HG03175 (cell line): ENCODE measurements around the gene RNF113B.

Experiments
- ATAC-seq: cut with Tn5 transposase; IDR thresholded peaks from one replicate; pipeline ENCODE4 v1.9.1; 2021; ENCODE audit warnings: mild to moderate bottlenecking, moderate library complexity; ENCODE audit not compliant: unreplicated experiment

The RNF113B gene

DNA sequence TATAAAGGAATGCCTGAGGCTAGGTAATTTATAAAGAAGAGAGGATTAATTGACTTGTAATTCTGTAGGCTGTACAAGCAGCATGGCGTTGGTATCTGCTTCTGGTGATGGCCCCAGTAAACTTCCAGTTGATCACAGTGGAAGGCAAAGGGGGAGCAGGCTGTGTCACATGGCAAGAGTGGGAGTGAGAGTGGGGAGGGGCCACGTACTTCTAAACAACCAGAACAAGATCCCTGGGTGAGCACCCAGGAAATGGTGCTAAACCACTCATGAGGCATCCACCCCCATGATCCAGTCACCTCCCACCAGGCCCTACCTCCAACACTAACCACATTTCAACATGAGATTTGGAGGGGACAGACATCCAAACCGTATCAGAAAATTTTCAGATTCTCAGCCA is 3.0 kb upstream of the RNF113B start:
- no peak for ATAC-seq

DNA sequence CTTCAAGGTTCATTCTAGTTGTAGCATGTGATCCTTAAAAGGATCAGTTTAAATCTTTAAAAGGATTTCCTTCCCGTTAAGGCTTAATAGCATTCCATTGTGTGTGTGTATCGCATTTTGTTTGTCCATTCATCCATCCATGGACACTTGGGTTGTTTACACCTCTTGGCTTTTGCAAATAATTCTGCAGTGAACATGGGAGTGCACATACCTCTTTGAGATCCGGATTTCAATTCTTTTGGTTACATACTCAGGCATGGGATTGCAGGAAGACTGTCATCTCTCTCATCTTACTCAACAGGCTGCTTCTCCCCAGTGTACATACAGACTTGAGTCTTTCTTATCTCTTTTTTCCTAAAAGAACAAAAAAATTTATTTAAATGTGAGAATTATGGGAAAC is 1.2 kb downstream of the RNF113B start:
- ATAC-seq = no peak

DNA sequence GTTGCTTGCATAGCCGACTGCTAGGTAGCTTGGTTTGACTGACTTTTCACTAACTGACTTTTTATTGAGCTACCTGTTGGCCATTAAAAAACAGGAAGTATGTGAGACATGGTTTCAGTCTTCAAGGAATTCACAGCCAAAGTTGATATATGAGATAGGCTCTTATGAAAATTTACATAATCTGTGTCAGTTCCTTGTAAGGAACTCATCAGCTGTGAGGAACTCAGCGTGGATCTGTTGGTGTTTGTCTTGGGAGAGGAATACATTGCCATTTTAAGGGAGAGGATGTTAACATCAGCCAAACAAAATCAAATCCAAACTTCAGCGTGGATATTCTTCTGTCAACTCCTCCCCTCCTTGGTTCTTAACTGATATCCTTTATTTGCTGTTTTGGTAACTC is 2.0 kb downstream of the RNF113B start:
- no peak for ATAC-seq

DNA sequence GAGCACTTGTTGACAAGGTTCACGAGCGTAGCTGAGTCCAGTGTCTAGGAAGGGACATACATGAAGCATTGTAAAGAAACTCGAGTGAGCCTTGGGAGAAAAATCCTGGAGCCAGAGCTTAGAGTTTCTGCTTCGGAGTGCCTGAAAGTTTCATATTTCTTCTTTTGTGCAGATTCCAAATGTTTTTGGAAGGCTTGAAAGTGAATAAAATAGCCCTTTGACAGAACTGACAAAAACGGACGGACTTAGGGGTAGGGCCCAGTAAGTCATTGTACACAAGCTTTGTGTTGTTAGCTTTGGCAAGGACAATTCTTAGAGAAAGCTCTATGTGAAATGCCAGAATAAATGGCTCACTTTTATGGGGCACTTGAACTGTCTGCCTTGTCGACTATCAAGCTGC is 2.8 kb downstream of the RNF113B start:
- no peak for ATAC-seq

DNA sequence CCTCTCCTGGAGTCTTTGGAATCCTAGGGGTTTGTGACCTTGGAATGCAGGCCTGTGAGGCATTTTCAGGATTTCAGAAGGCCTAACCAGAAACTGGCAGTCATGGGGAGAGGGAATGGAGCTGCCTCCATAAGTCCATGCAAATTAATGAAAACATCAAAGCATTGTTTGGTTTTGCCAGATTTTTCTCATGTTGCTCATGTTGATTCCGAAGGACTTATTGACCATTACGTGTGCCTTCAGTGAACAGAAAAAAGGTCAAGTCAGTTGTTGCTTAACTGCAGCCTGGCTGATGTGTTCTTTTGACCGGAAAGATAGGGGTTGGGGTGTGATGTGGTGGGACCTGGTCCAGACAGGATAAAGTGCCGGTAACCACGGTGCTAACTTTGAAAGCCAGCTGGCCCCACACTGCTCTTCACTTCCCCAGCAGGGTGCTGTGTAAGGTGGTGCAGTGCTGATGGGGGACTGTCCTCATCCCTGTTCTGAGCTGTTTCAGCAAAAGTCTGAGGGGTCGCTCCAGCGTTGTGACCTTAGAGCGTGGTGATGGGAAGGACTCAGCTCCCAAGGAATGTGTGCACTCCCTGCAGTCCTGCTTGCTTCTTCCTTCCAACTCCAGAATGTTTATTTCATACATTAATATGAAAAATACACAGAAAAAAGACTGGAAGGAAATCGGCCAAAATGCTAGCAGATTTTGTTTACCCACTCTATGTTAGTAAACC is 3.5 kb downstream of the RNF113B start:
- no peak for ATAC-seq

DNA sequence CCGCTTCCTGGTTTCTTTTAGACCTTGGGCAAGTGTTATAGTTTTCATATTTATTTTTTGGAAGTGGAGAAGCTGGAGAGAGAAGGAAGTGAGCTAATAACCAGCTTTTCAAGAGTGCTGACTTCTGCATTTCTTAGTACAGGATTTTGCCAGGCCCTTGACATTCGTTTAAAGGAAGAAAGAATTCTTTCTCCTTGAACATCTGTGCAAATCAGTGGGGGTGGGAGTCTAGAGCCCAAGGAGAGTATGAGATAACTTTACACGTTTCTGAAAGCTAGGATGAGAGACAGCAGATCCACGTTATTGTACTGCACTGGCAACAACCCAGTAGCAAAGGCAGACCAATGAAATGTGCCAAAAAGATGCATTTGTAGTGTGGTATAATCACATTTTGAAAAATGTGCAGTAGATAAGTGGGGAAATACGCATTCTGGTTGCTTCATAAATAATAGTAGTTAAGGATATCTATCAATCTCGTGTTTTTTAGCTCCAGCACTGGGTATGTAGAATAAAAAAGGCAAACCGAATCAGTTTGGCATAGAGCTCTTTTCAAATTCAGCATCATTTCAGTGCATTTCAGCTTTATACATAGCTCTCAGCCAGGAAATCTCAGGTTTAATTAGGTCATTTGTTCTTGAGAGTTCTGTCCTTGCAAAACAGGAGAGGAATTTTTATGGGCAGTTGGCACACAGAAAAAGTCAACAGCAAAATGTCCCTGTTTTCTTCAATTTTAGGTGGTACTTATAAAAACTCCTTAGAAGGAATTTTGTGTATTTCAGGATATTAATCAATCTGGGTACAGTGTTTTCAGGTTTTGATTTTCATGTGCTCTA is 4.3 kb downstream of the RNF113B start:
- no peak for ATAC-seq

DNA sequence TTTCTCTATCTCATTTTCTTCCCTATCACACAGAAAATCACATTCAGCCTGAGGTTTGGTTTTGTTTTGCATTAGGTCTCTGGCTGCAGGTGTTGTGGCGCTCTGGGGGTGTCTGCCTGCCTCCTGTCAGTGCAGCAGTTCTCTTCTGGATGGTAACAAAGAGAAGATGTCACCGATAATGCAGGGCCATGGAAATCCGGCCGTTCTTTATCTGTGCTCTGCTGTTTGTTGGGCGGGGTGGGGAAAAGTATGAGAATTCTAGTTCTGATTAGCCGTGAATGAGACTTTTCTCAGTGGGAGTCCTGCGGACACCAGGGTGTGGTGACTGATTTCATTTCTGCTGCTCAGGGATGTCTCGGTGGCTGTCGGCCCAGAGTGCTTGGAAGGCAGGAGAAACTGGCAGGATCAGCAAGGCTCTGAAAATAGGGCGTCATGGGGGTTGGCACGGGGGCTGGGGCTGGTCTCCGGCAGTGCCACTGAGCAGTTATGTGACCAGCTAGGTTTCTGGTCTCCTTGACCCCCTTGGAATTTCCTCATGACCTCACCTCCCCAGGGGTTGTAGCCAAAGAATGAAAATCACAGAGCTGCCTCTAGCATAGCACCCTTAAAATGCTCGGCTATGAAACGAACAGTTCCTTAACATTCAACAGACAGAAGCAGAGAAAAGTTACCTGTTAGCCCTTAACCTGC is 5.0 kb downstream of the RNF113B start:
- no peak for ATAC-seq

DNA sequence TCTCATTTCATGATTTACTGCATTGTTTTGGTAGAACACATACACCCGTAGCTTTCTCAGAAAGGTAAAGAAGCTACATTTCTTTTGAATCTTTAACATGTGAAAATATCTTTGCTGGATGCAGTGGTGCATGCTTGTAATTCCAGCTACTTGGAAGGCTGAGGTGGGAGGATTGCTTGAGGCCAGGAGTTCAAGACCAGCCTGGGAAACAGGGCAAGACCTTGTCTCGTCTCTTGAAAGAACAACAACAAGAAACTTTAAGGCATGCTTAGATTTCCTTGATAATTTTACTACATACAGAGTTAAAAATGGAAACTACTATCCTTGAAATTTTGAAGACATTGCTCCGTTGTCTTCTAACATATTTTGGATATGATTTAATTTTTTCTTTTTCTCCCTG is 7.7 kb downstream of the RNF113B start:
- ATAC-seq = no peak

DNA sequence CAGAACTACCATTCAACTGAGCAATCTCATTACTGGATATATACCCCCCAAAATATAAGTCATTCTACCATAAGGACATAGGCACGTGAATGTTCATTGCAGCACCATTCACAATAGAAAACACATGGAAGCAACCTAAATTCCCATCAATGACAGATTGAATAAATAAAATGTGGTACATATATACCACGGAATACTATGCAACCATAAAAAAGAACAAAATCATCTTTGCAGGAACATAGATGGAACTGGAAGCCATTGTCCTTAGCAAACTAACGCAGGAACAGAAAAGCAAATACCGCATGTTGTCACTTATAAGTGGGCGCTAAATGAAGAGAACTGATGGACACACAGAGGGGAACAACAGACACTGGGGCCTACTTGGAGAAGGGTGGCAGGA is 14.1 kb downstream of the RNF113B start:
- ATAC-seq = no peak

DNA sequence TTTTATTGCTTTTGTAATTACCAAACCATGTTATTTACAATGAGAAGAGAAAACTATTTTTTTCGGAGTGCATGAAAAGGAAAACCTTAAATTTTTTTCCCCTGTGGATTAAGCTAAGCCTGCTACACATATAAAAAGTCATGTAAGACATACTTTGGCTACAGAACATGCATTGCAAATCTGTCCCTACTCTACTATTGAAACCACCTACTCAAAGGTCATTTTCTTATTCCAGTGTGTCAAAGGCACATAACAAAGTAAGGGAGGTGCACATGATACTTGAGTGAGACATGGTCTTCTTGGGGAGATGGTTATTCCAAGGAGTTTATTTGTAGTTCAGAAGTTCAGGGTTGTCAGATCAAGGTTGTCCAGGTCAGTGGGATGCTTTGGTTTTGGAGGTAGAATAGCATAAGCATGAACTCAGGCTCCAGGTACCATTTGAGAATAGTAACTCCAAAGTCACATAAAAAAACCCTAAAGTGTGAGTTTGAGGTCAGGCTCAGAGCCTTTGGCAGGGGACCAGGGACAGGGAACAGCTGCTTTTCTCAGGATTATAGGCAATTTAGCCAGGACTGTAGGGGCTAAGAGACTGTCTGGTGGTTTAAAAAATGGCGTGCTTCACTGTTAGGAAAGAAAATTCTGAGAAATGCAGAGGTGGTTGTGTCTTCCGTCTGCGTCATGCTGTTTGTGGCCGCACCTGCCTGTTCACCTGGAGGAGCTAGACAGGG is 18.7 kb downstream of the RNF113B start:
- ATAC-seq = no peak

DNA sequence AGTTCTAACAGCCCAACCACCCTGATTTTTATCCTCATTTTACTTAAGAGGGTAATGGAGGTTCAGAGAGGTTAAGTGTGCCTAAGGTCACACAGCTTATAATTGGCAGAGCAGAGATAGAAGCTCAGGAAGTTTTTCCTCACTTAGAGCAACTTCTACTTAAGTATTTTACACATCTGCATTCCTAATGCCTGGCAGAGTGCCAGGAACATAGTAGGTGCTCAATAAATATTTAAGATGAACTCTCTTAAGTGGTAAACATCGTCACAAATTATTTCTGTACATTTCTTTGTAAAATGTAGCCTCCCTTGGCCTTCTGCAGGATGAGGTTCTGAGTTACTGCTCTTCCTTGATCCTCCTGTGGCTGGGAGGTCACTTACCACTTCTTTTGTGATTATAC is 19.5 kb downstream of the RNF113B start:
- ATAC-seq = no peak

DNA sequence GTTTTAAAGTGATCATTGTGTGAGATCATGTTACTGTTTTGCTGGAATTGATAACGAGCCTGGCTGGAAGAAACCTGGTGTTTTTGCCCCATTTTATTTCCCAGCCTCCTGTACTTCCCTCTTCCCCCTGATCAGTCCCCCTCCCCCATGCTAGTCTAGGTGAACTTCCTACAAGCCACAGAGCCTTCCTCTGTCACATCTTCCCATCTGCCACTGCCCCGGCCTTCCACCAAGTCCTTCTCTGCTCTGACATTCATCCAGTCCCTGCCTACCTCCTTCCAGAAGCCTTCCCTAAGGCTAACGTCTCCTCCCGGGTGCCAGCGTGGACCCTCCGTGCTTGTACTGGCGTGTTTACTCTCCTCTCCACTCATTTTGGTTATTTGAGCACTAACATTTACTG is 19.9 kb downstream of the RNF113B start:
- ATAC-seq = no peak

DNA sequence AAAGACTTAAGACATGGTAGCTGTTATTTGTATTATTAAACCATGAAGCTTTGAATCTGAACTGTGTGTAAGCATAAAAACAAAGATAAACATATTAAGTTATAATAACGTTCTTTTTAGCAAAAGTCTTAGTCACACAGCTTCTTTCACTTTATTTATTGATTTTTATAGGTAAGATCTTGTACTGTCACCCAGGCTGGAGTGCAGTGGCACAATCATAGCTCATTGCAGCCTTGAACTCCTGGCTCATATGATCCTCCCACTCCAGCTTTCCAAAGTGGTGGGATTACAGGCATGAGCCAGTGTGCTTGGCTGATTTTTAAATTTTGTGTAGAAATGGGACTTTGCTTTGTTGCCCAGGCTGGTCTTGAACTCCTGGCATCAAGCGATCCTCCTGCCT is 20.8 kb downstream of the RNF113B start:
- ATAC-seq = no peak

DNA sequence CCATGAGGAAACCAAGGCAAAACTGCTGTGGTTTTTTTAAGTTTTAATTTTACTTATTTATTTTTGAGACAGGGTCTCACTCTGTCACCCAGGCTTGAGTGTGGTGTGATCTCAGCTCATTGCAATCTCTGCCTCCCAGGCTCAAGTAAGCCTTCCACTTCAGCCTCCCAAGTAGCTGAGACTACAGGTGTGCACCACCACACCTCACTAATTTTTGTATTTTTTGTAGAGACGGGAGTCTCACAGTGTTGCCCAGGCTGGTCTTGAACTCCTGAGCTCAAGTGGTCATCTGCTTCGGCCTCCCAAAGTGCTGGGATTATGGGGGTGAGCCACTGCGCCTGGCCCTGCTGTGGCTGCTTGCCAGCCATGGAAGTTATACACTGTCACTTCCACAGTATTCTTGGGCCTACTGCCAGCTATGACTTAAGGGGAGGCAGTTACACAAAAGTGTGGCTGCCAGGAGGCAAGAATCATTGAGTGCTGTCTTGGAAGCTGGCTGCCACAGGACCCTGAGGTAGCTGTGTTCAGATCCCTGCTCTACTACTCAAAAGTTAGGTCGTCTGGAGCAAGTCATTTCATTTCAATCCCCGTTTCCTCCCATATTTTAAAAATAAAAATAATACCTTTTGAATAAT is 21.5 kb downstream of the RNF113B start:
- ATAC-seq = no peak

DNA sequence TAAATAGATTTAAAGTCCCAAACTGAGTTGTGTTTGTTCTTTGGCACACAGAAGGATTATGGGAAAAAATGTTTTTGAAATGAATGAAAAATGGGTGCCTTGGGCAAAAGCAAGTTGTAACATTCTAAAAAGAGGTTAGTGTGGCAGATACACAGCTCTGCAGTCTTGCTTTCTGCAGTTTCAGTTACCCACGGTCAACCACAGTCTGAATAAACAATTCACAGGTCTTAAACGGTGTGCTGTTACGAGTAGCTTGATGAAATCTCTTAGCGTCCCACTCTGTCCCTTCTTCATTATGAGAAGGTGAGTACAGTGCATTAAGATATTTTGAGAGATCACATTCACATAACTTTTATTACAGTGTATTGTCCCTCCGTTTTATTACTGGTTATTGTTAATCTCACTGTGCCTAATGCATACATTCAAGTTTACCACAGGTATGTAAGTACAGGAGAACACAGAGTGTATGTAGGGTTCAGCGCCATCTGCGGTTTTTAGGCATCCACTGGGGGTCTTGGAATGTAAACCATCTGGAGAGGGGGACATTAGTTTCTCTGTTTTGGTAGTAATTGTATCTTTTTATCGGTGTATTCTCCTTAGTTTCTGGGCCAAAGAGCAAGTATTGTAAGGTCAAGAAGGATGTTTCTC is 26.1 kb downstream of the RNF113B start:
- ATAC-seq = no peak

DNA sequence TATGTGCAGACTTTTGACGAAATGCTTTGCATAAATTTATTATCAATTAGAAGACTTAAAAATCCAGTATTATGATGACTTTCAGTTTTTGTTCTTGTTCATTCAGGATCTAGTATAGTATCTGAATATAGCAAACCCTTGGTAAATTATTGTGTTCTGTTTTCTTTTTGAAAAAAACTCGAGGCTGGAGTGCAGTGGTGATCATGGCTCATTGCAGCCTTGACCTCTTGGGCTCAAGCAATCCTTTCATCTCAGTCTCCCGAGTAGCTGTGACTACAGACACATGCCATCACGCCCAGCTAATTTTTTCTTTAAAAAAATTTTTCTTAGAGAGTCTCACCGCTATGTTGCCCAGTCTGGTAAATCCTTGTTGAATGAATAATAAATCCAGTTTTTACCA is 29.5 kb downstream of the RNF113B start:
- ATAC-seq = no peak

DNA sequence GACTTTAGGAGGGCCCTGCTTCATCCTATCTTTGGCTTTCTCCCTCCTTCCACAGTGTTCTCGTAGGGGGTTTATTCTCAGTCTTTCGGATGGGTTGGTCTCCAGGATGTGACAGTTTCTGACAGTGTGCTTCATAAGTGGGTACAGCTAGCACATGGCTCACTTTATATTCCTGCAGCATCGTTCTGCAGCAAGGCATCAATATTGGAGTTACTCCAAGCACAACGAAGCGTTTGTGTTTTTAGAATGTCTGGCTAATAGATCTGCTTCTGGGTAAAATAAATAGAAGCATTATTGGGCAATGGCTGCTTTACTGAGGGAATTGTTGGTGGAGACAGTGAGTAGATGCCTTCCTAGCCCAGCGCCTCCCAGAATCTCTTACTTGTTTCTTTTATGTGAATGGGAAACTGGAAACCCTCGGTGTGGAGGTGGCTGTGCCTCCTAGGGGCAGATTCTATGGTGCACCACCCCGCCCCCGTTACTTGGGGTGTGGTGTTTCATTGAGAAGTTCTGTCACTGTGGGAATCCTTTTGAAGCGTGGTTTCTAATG is 32.2 kb downstream of the RNF113B start:
- ATAC-seq = no peak

DNA sequence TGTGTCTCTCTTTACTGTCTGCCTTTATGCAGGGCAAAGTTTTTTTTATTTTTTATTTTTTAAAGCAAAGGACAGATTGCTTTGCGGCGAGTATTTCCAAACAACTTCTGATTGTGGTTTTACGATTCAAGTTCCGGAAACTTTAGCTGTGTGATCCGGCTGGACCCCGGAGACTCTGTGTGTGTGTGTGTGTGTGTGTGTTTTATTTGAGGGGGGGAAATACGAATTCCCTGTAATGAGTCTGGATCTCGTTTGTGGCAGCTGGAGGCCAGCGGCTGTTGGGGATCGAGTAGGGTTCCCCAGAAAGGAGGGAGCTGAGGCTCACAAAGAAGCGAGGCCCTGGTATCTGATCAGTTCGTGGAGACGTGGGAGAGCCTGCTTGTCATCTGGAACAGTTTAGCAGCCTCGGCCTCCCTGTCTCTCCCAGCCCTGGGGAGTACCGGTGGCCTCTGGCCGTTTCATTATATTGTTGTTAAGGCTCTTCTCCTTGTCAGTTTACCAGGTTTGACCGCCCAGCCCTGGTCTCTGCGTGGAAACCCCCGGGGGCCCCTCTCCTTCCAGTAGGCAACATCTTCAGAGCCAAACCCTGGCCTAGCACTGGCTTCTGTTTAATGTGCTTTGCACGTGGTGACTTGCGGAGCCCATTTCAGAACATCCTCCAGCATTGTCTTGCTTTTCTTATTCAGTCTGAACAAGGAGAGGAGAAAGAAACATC is 32.9 kb downstream of the RNF113B start:
- ATAC-seq = no peak

DNA sequence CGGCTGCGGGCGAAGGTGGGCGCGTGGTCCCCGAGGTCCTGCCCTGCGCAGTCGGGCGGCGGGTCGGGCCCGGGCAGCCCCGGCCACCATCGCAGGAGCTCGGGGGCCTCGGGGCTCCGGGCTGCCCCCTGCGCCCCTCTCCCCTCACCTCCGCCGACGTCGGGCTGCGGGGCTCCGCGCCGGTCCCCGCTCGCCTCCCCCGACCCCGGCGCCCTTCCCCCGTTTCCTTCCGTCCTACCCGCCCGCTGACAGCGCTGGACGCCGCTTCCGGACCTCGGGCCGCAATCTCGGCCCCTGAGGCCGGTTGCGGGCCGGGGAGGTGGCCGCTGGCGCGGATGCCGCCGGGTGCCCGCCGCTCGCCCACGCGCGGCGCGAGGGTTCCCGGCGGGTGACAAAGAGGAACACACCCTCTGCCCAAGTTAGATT is 33.5 kb downstream of the RNF113B start:
- ATAC-seq = no peak
